Effector CD4-positive, alpha-beta T cell (primary cell): ENCODE data around the gene EGLN1.

Experiments used
- DNase-seq: peaks from one replicate; pipeline ENCODE4 v3.0.0-alpha.2; 2020

The EGLN1 gene

GRCh38 chr1:231395998-231396390, 26.1 kb downstream of the EGLN1 start:
- DNase-seq, result no peak

DNA sequence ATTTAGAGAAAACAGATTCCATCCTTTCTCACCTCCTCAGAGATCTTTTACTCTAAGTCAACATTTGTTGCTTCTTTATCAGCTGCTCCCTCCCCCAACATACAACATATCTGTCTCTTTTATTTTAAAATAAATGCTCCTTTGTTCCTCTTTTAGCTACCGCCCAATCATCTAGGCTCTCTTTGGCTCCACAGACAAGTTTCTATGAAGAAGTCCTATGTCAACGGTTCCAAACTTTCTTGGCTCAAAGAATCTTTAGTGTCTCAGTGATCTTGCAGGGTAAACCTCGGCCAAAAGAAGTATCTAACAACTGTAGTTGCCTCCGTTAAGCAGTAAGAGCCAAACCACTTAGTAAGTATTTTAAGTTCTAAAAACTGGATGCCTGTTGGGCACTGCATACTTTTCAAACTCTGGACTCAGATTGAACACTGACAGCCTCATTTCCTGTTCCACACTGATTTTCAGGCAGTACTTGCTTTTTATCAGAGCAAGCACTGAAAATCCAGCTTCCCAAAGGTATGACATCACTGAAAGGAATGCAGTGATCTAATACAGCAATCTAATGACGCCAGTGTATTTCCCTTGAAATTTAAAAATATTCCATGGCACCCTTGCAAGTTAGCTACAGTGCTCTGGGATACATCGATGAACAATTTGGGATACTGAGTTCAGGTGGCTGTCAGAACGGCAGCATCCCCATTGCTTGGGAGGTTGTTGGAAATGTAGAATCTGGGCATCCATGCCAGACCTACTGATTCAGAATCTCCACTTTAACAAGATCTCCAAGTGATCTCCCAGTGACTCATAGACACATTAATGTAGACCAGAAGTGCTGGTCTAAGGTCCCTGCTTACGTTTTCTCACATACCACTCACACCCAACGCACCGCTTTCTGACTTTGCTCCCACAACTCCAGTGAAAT, 26.8 kb downstream of the EGLN1 start:
- no peak for DNase-seq

- no peak for DNase-seq
Measured at GRCh38 chr1:231393668-231394067, 28.4 kb downstream of the EGLN1 start.

DNA sequence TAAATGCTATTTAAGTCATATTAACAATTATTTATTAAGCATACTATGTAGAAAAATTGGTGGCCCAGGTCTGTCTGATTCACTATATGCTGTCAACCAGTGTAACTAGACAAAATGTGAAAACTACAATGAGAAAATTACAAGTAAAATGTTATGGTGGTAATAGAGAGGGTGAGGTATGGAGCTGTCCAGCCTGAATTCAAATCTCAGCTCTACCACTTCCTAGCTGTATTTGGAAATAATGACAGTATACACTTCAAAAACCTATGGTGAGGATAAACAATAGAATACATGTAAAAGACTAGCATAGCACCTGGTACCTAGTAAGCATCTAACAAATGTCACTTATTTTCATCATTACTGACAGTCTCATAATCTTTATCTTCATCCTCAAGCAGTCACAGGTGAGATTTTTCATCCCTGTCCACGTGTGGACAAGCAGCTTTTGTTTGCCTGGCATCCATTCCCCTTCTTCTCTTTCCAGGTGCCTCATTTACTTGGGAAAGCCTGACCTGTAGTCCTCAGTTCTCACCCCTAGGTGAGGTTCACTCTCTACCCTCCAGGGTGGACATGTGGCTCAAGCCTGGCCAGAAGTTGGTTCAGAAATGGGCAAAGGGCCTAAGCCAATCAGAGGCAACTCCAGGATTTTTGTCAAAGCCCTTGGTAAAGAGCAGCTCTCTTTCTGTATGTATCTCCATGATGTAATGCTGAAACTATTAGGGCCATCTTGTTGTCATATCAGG, 29.5 kb downstream of the EGLN1 start:
- DNase-seq, result no peak

DNA sequence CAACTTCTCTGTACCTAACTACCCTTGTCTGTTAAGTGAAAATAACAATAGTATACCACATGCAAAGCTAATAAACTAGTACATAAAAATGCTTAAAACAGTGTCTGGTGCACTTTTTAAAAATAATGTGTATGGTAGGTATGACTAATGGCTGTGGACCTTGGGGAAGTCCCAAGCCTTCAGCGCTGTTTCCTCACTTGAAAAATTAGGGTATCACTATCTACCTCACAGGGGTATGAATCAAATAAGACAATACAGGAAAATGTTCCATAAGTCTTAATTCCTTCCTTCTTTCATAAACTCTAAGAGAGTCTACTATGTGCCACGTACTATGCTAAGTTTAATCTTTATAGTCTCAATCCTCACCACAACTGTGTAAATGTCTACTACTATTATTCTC, 32.0 kb downstream of the EGLN1 start:
- DNase-seq, result no peak

GRCh38 chr1:231387770-231388669, 34.1 kb downstream of the EGLN1 start:
- no peak for DNase-seq

DNA sequence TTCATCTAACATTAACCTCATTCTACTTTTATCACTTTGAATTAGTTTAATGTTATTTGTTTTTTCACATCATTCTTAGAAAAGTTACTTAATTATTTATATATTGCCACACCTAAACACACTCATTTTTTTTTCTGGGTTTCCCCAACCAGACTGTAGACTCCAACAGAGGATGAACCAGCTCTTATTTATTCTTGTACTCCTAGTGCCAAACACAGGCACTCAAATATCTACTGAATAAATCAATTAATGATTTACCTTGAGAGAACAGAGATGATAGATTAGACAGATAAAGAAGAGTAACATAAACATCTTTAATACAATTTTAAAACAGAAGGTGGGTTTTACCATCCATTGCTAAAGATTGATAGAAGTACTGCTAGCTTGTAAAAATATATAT, 35.6 kb downstream of the EGLN1 start:
- DNase-seq, result no peak

- no peak for DNase-seq
Measured at GRCh38 chr1:231385416-231385748, 36.7 kb downstream of the EGLN1 start.

DNA sequence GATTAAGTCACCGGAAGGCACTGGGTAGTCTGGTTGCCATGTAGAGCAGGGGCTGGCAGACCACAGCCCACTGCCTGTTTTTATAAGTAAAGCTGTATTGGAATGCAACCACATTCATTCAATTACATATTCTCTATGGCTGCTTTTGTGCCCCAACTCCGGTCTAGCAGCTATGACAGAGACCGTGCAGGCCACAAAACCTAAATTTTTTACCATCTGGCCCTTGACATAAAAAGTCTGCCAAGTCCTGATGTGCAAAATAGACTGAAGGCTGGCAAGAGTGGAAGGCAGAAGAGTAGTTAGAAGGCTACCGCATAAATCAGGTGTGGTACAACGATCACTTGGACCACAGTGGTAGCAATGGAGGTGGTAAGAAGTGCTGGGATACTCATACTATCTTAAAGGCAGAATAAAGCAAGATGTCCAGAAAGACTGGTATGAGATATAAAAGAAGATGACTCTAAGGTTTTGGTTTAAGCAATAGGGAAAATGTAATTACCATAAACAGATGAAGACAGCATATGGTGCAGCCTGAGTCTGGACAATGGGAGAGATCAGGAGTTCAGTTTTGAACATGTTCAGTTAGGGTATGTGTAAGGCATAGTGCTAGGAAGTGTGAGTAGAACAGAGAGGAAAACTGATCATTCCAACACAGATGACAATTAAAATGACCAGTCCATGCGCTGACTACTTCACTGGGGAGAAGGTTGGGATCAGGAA, 37.2 kb downstream of the EGLN1 start:
- no peak for DNase-seq

DNA sequence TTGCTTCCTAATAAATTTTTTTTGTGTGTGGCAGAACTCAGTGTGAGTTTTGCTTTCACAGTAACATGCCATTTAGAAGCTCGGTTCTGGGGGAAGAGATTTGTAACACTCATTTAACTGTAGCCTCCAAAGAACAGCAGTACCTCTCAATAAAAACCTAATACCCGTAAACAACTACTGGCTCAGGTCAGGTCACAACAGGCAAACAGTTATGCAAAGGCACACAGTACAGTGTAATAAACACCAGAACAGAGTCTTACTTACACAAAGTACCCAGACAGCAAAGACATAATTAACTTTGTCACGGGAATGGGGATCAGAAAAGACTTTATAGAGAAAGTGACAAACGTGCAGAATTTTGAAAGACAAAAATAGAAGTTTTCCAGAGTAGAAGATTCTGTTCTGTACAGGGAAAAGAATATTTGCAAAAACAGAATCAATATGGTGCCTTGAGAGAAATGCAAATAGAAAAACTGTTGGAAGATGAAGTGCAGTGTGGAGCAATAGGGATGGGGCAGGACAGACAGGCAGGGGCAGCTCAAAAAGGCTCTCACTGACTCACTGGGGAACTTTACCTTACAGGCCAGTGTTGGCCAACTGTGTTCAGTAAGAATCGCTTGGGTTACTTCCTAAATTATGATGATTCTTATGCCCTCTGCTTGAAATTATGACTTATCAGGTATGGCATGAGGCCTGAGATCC, 38.8 kb downstream of the EGLN1 start:
- no peak for DNase-seq

DNA sequence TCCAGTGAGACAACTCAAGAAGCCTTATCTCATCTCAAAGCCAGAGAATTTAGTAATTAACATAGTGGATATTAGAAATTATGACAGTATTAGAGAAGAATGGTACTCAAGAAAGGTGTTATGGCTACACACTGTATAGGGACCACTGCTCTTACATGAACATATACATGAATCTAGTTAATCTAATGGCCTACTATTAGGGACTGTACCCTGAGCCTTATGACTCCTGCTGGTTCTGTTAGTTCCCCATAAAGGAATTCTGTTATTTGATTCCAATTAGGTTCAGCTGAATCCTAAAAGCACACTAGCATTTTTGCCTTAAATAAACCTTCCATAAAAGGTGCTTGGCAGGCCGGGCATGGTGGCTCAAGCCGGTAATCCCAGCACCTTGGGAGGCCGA, 39.7 kb downstream of the EGLN1 start:
- DNase-seq, result no peak

DNA sequence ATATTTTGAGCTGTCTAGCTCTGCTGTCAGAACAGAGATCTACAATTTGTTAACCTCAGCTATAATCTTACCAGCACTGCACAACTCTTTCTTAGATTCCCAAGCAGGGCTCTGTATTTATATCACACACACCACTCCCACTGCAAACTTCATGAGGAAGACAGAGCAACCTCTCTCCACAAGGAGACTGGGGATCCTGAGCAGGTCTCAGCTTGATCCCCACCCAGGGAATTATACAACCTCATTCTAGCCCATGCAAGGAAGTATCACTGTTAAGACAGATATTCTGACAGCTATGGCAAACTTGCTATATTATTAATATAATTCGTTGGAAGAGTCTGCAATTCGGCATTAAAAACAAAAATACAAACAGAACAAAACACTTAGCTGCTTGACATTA, 40.4 kb downstream of the EGLN1 start:
- DNase-seq, result no peak

- no peak for DNase-seq
Measured at GRCh38 chr1:231376875-231377549, 45.1 kb downstream of the EGLN1 start.

GRCh38 chr1:231376101-231376500, 46.0 kb downstream of the EGLN1 start:
- DNase-seq, result no peak

GRCh38 chr1:231374394-231374793, 47.7 kb downstream of the EGLN1 start:
- no peak for DNase-seq

DNA sequence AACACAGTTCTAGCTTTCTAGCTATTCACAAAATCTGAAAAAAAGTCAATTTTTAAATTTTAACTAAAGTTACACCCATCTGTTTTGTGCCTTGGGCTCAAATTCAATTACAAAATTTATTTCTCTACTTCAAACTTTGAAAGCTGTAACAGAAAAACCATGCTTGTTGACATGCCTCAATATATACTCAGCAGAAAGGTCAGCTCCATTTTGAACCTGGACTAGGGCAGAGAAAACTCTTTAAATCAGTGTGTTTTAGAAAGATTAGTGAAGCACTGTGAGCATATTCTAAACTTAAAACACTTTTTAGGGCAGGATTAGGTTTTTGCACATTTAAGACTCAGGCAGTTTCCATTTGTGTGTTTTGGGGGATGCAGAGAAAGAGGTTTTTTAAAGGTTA, 49.6 kb downstream of the EGLN1 start:
- DNase-seq, result no peak

DNA sequence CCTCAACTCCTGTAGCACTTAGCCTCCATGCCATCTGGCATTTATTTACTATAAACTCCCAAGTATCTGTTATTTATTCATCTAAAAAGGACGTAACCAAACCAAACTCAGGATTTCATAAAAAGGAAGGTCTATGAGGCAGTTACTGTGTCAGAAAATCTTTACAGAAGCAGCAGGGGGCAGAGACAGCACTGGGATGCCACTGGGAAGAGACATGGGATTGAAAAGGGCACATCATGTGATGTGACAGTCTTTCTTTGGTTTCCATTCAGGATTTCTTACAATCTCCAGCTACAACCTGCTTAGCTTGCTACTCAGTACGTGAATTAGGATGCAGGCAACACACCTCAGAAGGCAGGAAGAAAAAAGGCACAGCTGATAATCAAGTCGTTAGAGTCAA, 52.8 kb downstream of the EGLN1 start:
- no peak for DNase-seq

GRCh38 chr1:231364192-231364591, 57.9 kb downstream of the EGLN1 start:
- no peak for DNase-seq

DNA sequence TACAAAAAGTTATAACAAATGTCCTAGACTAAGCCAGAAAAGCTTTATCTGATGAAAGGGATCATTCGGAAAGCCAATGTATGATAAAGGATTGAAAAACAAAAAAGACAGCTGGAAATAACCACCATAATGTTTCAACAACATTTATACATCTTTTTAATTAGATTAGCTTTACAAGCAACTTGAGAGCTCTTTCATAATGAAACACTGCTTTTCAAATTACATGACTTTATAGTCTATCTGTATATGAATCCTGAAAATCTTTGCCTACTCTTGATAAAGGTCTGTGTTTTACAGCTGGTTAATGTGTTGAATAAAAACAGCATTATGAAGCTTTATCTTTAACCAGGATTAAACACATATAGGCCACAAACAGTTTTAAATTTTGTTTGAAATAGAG, 58.5 kb downstream of the EGLN1 start:
- DNase-seq, result no peak

GRCh38 chr1:231362325-231362724, 59.8 kb downstream of the EGLN1 start:
- no peak for DNase-seq

- DNase-seq, result no peak
Measured at GRCh38 chr1:231359113-231359512, 63.0 kb downstream of the EGLN1 start.
